ENCODE results near the gene PAQR4. TPM values are rescaled to one million over a fixed set of nuclear protein-coding genes. Genes with fewer than 3 reads are reported as not detected.
A peak's percentile ranks its signal among the peaks of the same experiment; 100 is the strongest.
"Not testable (repeated sequence)": the region's sequence is repeated elsewhere in the genome, so short reads cannot be mapped to it uniquely, and the experiment has no call there.

PAQR4 gene
- total RNA-seq (4.3 TPM), polyA plus RNA-seq (ENCODE audit: insufficient read depth in 1 of 8, insufficient read length in 8 of 8, low replicate concordance in 1 of 8) (10 to 100 TPM in 1 of 8 donors, 1 to 10 TPM in 7; 6.0 to 14.4 (median 9.3) TPM)
- long read RNA-seq, donor 1, partial matches to known transcripts = 0 of 3 reads
- long read RNA-seq, donor 1, other reads (novel, unspliced or antisense) = 0 of 3 reads
- long read RNA-seq, donor 2, partial matches to known transcripts = 0 of 1 reads
- long read RNA-seq, donor 2, other reads (novel, unspliced or antisense) = 0 of 1 reads
- long read RNA-seq, donor 3, partial matches to known transcripts = 0 of 5 reads
- long read RNA-seq, donor 3, other reads (novel, unspliced or antisense) = 0 of 5 reads
- long read RNA-seq, donor 4, partial matches to known transcripts = 0 of 4 reads
- long read RNA-seq, donor 4, other reads (novel, unspliced or antisense) = 0 of 4 reads
- long read RNA-seq, donor 5, transcript PAQR4-202 (3 exons, 2,793 nt) = major isoform, 6 of 9 reads
- long read RNA-seq, donor 5, partial matches to known transcripts = 0 of 9 reads
- long read RNA-seq, donor 5, other reads (novel, unspliced or antisense) = 0 of 9 reads
- long read RNA-seq, donor 6, partial matches to known transcripts = 0 of 6 reads
- long read RNA-seq, donor 6, other reads (novel, unspliced or antisense) = 0 of 6 reads
- long read RNA-seq, donor 7, partial matches to known transcripts = 0 of 3 reads
- long read RNA-seq, donor 7, other reads (novel, unspliced or antisense) = 0 of 3 reads
- long read RNA-seq, donor 8, partial matches to known transcripts = 0 of 1 reads
- long read RNA-seq, donor 8, other reads (novel, unspliced or antisense) = 0 of 1 reads
- long read RNA-seq, donor 9, partial matches to known transcripts = 0 of 1 reads
- long read RNA-seq, donor 9, other reads (novel, unspliced or antisense) = 0 of 1 reads
- long read RNA-seq, donor 10, partial matches to known transcripts = 0 of 4 reads
- long read RNA-seq, donor 10, other reads (novel, unspliced or antisense) = 0 of 4 reads
- long read RNA-seq, donor 11, partial matches to known transcripts = 0 of 2 reads
- long read RNA-seq, donor 11, other reads (novel, unspliced or antisense) = 0 of 2 reads

- Histone ChIP-seq H3K4me3 (ENCODE audit: low read length) (peak within 1 kb of the TSS; percentile 52), H3K27me3 (ENCODE audit: control insufficient read depth, insufficient read depth, low read length) (peaks cover 51% of the 10 kb centered on the region), H3K9me3 (replicated peaks; ENCODE audit: control insufficient read depth, low read depth, low read length) (no peaks in the 10 kb centered on the region), H3K27ac (ENCODE audit: low read length) (no peak within 1 kb of the TSS), H3K36me3 (ENCODE audit: control insufficient read depth, insufficient read depth, low read length) (peaks cover 10% of the 10 kb centered on the region), H3K4me1 (ENCODE audit: control insufficient read depth, insufficient read depth, low read length) (peaks cover 69% of the 10 kb centered on the region)
- DNase-seq = peak; percentile 94
- 1% methylated on average over 98 of the region's 98 CpGs for WGBS (ENCODE audit: insufficient coverage)
These were observed at the start of gene PAQR4 for GRCh38 chr16:2968738-2969544. Gene PAQR4, plus strand, starts transcription at chr16:2969348. Its CDS starts 327 bp downstream, at chr16:2969675.

DNA sequence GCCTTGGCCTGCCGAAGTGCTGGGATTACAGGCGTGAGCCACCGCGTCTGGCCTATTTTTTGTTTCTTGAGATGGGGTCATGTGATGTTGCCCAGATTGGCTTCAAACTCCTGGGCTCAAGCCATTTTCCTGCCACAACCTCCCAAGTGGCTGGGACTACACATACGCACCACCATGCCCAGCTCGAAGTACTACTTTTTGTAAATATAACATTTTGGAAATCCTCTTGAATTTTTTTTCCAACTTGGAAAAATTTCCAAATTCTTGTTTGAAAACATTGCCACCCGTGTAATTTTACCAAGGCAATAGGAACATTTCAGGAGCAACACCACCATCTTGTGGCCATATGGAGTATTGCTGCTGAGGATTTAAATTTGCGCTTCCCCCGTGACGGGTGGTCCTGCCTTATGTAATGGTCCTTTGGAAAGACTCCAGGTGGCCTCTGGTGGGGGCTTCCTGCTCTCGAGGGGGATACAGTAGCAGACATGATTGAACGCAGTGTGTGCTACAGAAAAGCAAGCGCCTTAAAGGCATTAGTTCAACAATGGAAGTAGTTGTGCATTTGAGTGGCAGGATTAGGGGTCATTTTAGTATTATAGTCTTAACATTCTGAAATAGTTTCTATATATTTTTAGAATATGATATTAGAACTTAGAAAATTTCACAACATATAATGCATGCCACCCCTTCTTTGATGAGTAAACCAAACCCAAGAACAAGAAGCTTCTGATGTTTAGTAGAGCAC, 49.5 kb upstream of the PAQR4 start:
- peak; percentile 79 for DNase-seq
- Histone ChIP-seq H3K9me3 (replicated peaks; ENCODE audit: control insufficient read depth, low read depth, low read length) (no peaks in the 10 kb centered on the region), H3K36me3 (ENCODE audit: control insufficient read depth, insufficient read depth, low read length) (peaks cover 16% of the 10 kb centered on the region), H3K27me3 (ENCODE audit: control insufficient read depth, insufficient read depth, low read length) (no peaks in the 10 kb centered on the region), H3K4me1 (ENCODE audit: control insufficient read depth, insufficient read depth, low read length) (peaks cover 10% of the 10 kb centered on the region), H3K4me3 (ENCODE audit: low read length) (no peak overlapping the region), H3K27ac (ENCODE audit: low read length) (no peak overlapping the region)
- 0% methylated on average over 1 of the region's 13 CpGs for WGBS (ENCODE audit: insufficient coverage)

DNA sequence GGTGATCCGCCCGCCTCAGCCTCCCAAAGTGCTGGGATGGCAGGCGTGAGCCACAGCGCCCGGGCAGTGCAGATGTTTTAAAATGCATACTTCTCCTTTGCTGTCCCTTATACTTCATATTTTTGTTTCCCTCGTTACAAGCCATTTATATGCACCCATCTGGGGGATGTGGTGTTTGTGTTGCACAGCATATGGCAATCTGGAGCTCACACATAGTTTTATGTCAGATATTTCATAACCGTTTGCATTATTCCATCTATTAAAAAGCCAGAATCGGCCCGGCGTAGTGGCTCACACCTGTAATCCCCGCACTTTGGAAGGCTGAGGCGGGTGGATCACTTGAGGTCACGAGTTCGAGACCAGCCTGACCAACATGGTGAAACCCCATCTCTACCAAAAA, 45.7 kb upstream of the PAQR4 start:
- DNase-seq = no peak
- Histone ChIP-seq H3K27me3 (ENCODE audit: control insufficient read depth, insufficient read depth, low read length) (no peaks in the 10 kb centered on the region), H3K4me1 (ENCODE audit: control insufficient read depth, insufficient read depth, low read length) (peaks cover 23% of the 10 kb centered on the region), H3K36me3 (ENCODE audit: control insufficient read depth, insufficient read depth, low read length) (peaks cover 6% of the 10 kb centered on the region), H3K9me3 (replicated peaks; ENCODE audit: control insufficient read depth, low read depth, low read length) (no peaks in the 10 kb centered on the region), H3K27ac (ENCODE audit: low read length) (no peak overlapping the region), H3K4me3 (ENCODE audit: low read length) (no peak overlapping the region)
- 90% methylated on average over 2 of the region's 14 CpGs for WGBS (ENCODE audit: insufficient coverage)

DNA sequence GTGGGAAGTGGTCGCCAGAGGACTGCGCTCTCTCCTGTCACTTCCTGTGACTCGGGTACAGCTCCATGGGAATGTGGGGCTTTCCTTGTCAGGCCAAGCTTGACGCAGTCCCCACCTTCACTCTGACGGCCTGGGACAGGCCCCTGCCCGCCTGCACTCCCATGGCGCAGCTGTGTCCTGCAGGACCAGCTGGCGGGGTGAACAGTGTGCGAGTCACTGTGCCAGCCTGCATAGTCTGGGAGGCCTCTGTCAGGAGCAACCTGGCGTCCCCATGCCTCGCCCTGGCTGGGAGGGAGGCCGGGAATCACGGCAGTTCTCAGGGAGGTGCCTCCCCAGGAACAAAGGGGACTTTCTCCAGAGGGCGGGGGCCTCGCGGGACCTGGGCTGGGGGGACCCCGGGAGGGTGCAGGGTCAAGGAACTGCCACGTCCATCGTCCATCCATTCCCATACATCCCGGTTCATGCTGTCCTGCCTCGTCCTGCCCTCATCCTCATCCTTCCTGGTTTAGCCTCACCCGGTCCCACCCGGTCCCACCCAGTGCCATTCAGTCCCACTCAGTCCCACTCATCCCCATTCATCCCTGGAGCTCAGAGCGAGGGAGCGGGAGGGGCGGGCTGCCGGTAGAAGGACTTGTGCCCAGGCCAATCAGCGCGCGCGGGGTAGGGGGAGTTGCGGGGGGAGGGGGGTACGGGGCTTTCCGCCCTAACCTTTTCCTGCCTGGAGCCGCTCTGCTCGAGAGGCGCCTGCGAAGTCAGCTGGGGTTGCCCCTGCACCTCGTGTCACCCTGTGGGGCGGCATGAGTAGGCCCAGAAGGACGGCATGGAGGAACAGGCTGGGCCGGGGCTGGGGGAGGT, 44.0 kb upstream of the PAQR4 start:
- 38% methylated on average over 31 of the region's 42 CpGs for WGBS (ENCODE audit: insufficient coverage)
- no peaks in the 10 kb centered on the region for H3K27me3 ChIP-seq (ENCODE audit: control insufficient read depth, insufficient read depth, low read length)
- peaks cover 15% of the 10 kb centered on the region for H3K36me3 ChIP-seq (ENCODE audit: control insufficient read depth, insufficient read depth, low read length)
- no peaks in the 10 kb centered on the region for H3K9me3 ChIP-seq (replicated peaks; ENCODE audit: control insufficient read depth, low read depth, low read length)
- H3K4me1 ChIP-seq (ENCODE audit: control insufficient read depth, insufficient read depth, low read length) = peaks cover 18% of the 10 kb centered on the region
- peak; percentile 26 for DNase-seq
- no peak overlapping the region for H3K4me3 ChIP-seq (ENCODE audit: low read length)
- H3K27ac ChIP-seq (ENCODE audit: low read length) = peak overlapping the region; percentile 42

DNA sequence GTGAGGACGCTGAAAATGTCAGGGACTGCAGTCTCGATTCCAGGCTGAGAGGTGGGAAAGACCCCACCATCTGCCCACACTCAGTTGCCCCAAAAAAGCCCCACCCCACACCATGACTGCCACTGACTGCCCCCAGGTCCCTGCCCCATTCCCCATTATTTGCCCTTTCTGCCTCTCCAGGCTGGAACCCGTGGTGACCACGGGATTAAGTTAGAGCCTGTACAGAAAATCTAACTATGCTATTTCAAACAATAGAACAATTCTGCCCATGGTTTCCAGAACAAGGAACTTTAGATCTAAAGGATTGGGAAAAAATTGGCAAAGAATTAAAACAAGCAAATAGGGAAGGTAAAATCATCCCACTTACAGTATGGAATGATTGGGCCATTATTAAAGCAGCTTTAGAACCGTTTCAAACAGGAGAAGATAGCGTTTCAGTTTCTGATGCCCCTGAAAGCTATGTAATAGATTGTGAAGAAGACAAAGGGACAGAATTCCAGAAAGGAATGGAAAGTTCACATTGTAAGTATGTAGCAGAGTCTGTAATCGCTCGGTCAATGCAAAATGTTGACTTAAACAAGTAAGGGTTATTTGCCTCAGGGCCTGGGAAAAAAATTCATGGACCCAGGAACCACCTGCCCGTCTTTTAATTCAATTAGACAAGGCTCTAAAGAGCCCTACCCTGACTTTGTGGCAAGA, 43.0 kb upstream of the PAQR4 start:
- no peak overlapping the region for H3K4me3 ChIP-seq (ENCODE audit: low read length)
- H3K4me1 ChIP-seq (ENCODE audit: control insufficient read depth, insufficient read depth, low read length) = peaks cover 18% of the 10 kb centered on the region
- no peaks in the 10 kb centered on the region for H3K27me3 ChIP-seq (ENCODE audit: control insufficient read depth, insufficient read depth, low read length)
- H3K9me3 ChIP-seq (replicated peaks; ENCODE audit: control insufficient read depth, low read depth, low read length) = no peaks in the 10 kb centered on the region
- 50% methylated on average over 4 of the region's 9 CpGs for WGBS (ENCODE audit: insufficient coverage)
- peaks cover 22% of the 10 kb centered on the region for H3K36me3 ChIP-seq (ENCODE audit: control insufficient read depth, insufficient read depth, low read length)
- H3K27ac ChIP-seq (ENCODE audit: low read length) = no peak overlapping the region
- no peak for DNase-seq

DNA sequence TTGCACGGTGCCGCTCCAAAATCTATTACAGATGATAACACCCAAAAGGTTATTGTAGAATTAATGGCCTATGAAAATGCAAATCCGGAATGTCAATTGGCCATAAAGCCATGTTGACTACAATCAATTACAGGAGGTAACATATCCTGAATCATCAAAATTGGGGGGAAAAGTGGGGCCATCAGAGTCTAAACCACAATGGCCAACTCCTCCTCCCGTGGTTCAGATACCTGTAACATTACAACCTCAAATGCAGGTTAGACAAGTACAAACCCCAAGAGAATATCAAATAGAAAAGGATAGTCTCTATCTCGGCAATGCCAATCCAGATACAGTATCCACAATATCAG, 42.5 kb upstream of the PAQR4 start:
- DNase-seq = no peak
- Histone ChIP-seq H3K4me1 (ENCODE audit: control insufficient read depth, insufficient read depth, low read length) (peaks cover 18% of the 10 kb centered on the region), H3K4me3 (ENCODE audit: low read length) (no peak overlapping the region), H3K27ac (ENCODE audit: low read length) (no peak overlapping the region), H3K36me3 (ENCODE audit: control insufficient read depth, insufficient read depth, low read length) (peaks cover 27% of the 10 kb centered on the region), H3K9me3 (replicated peaks; ENCODE audit: control insufficient read depth, low read depth, low read length) (no peaks in the 10 kb centered on the region), H3K27me3 (ENCODE audit: control insufficient read depth, insufficient read depth, low read length) (no peaks in the 10 kb centered on the region)
- no CpG with 5 or more reads among the region's 5 CpGs for WGBS (ENCODE audit: insufficient coverage)

DNA sequence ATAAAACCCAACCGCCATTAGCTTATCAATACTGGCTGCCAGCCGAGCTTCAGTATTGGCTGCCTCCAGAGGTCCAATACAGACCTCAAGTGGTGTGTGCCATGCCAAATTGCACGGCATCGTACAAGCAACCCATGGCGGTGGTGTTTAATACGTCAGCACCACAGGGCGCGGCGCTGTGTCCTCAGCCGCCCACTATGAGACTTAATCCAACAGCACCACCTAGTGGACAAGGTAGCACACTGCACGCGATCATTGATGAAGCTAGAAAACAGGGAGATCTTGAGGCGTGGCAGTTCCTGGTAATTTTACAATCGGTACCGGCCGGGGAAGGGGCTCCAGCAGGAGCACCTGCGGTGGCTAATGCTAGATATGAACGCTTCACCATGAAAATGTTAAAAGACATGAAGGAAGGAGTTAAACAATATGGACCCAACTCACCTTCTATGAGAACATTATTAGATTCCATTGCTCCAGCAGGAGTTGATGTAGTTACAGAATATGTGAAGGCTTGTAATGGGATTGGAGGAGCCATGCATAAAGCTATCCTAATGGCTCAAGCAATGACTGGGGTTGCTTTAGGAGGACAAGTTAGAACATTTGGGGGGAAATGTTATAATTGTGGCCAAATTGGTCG, 42.0 kb upstream of the PAQR4 start:
- no peaks in the 10 kb centered on the region for H3K9me3 ChIP-seq (replicated peaks; ENCODE audit: control insufficient read depth, low read depth, low read length)
- peaks cover 18% of the 10 kb centered on the region for H3K4me1 ChIP-seq (ENCODE audit: control insufficient read depth, insufficient read depth, low read length)
- no peak overlapping the region for H3K4me3 ChIP-seq (ENCODE audit: low read length)
- H3K27ac ChIP-seq (ENCODE audit: low read length) = no peak overlapping the region
- DNase-seq = peak; percentile 89
- peaks cover 27% of the 10 kb centered on the region for H3K36me3 ChIP-seq (ENCODE audit: control insufficient read depth, insufficient read depth, low read length)
- no peaks in the 10 kb centered on the region for H3K27me3 ChIP-seq (ENCODE audit: control insufficient read depth, insufficient read depth, low read length)
- 14% methylated on average over 13 of the region's 19 CpGs for WGBS (ENCODE audit: insufficient coverage)

DNA sequence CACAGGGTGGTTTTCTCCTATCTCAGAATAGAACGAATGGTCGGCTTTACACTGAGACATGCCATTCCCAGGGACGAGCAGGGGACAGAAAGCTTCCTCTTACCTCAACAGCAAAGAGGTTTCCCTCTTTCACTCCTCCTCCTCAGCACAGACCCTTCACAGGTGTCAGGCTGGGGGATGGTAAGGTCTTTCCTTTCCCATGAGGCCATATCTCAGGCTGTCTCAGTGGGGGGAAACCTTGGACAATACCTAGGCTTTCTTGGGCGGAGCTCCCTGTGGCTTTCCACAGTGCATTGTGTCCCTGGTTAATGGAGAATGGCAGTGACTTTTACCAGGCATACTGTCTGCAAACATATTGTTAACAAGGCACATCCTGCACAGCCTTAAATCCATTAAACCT, 41.0 kb upstream of the PAQR4 start:
- H3K4me3 ChIP-seq (ENCODE audit: low read length); H3K27me3 ChIP-seq (ENCODE audit: control insufficient read depth, insufficient read depth, low read length); DNase-seq; H3K9me3 ChIP-seq (replicated peaks; ENCODE audit: control insufficient read depth, low read depth, low read length); H3K27ac ChIP-seq (ENCODE audit: low read length): not testable (repeated sequence)
- whole genome bisulfite sequencing (ENCODE audit: insufficient coverage) = no CpG with 5 or more reads among the region's 4 CpGs
- Histone ChIP-seq H3K36me3 (ENCODE audit: control insufficient read depth, insufficient read depth, low read length) (peaks cover 28% of the 10 kb centered on the region), H3K4me1 (ENCODE audit: control insufficient read depth, insufficient read depth, low read length) (peaks cover 18% of the 10 kb centered on the region)
